HG03571 (cell line): ENCODE data around the gene SEMA3D.

Experiments
- ATAC-seq: cut with Tn5 transposase; IDR thresholded peaks from one replicate; pipeline ENCODE4 v1.9.1; 2021; ENCODE audit not compliant: unreplicated experiment

Gene SEMA3D

GRCh38 chr7:85126383-85126782 is 60.5 kb downstream of the SEMA3D start:
- ATAC-seq = no peak

GRCh38 chr7:85125651-85126131 is 61.2 kb downstream of the SEMA3D start:
- no peak for ATAC-seq

- no peak for ATAC-seq
Observed at GRCh38 chr7:85125176-85125575, 61.7 kb downstream of the SEMA3D start.

- ATAC-seq = no peak
Observed at GRCh38 chr7:85119934-85120333, 66.9 kb downstream of the SEMA3D start.

GRCh38 chr7:85115862-85116261 is 71.0 kb downstream of the SEMA3D start:
- no peak for ATAC-seq

- ATAC-seq = no peak
Observed at GRCh38 chr7:85115006-85115405, 71.8 kb downstream of the SEMA3D start.

- ATAC-seq = no peak
Observed at GRCh38 chr7:85114342-85114741, 72.5 kb downstream of the SEMA3D start.

- ATAC-seq = no peak
Observed at GRCh38 chr7:85111761-85112160, 75.1 kb downstream of the SEMA3D start.

GRCh38 chr7:85106719-85107118 is 80.1 kb downstream of the SEMA3D start:
- no peak for ATAC-seq

- no peak for ATAC-seq
Observed at GRCh38 chr7:85104432-85105205, 82.2 kb downstream of the SEMA3D start.

- no peak for ATAC-seq
Observed at GRCh38 chr7:85103962-85104361, 82.9 kb downstream of the SEMA3D start.

- no peak for ATAC-seq
Observed at GRCh38 chr7:85103357-85103756, 83.5 kb downstream of the SEMA3D start.

- no peak for ATAC-seq
Observed at GRCh38 chr7:85102813-85103350, 84.0 kb downstream of the SEMA3D start.

GRCh38 chr7:85101347-85101746 is 85.5 kb downstream of the SEMA3D start:
- ATAC-seq = no peak

- no peak for ATAC-seq
Observed at GRCh38 chr7:85097844-85098243, 89.0 kb downstream of the SEMA3D start.

GRCh38 chr7:85095806-85096205 is 91.0 kb downstream of the SEMA3D start:
- ATAC-seq = no peak

- ATAC-seq = no peak
Observed at GRCh38 chr7:85095366-85095765, 91.5 kb downstream of the SEMA3D start.

- ATAC-seq = no peak
Observed at GRCh38 chr7:85094046-85094725, 92.7 kb downstream of the SEMA3D start.

- no peak for ATAC-seq
Observed at GRCh38 chr7:85091565-85091928, 95.3 kb downstream of the SEMA3D start.

GRCh38 chr7:85090919-85091564 is 95.8 kb downstream of the SEMA3D start:
- ATAC-seq = no peak

- no peak for ATAC-seq
Observed at GRCh38 chr7:85090143-85090542, 96.7 kb downstream of the SEMA3D start.

GRCh38 chr7:85081846-85082245 is 105.0 kb downstream of the SEMA3D start:
- no peak for ATAC-seq
